H9 (cell line): ENCODE data around the gene MARCHF7. TPM values are rescaled to one million over a fixed set of nuclear protein-coding genes. Genes with fewer than 3 reads are reported as not detected.

ENCODE experiments used
- DNase-seq: peaks from one replicate; pipeline ENCODE4 v3.0.0-alpha.2; 2017
- H2AFZ ChIP-seq: one replicate; pipeline ENCODE4 v1.6.1; 2013; ENCODE audit warnings: mild to moderate bottlenecking, low read length, control low read depth, moderate library complexity
- H2AK5ac ChIP-seq: 2 replicates; pipeline ENCODE4 v1.6.1; 2013; ENCODE audit warnings: low read length, control low read depth, mixed read lengths; ENCODE audit not compliant: insufficient read length
- H2BK120ac ChIP-seq: one replicate; pipeline ENCODE4 v1.6.1; 2013; ENCODE audit warnings: low read depth, mild to moderate bottlenecking, low read length, control low read depth, inconsistent platforms; ENCODE audit not compliant: poor library complexity, severe bottlenecking
- H2BK12ac ChIP-seq: 2 replicates; pipeline ENCODE4 v1.6.1; 2013; ENCODE audit warnings: low read length, control low read depth, mixed read lengths, low read depth; ENCODE audit not compliant: insufficient read length
- H2BK15ac ChIP-seq: 2 replicates; pipeline ENCODE4 v1.6.1; 2013; ENCODE audit warnings: low read depth, low read length, control low read depth
- H2BK20ac ChIP-seq: one replicate; pipeline ENCODE4 v1.6.1; 2013; ENCODE audit warnings: low read depth, mild to moderate bottlenecking, low read length, control low read depth, inconsistent platforms; ENCODE audit not compliant: poor library complexity, severe bottlenecking
- H2BK5ac ChIP-seq: 2 replicates; pipeline ENCODE4 v1.6.1; 2013; ENCODE audit warnings: low read length, control low read depth, mixed read lengths; ENCODE audit not compliant: insufficient read length
- H3K14ac ChIP-seq: 2 replicates; pipeline ENCODE4 v1.6.1; 2013; ENCODE audit warnings: low read length, control low read depth; ENCODE audit not compliant: insufficient read depth
- H3K18ac ChIP-seq: 2 replicates; pipeline ENCODE4 v1.6.1; 2013; ENCODE audit warnings: low read depth, mild to moderate bottlenecking, mixed read lengths, low read length, control low read depth; ENCODE audit not compliant: insufficient read length
- H3K23ac ChIP-seq: 2 replicates; pipeline ENCODE4 v1.6.1; 2013; ENCODE audit warnings: low read length, control low read depth, mixed read lengths, low read depth; ENCODE audit not compliant: insufficient read length
- H3K23me2 ChIP-seq: 2 replicates; pipeline ENCODE4 v1.6.1; 2013; ENCODE audit warnings: low read depth, mild to moderate bottlenecking, mixed read lengths, low read length, control low read depth; ENCODE audit not compliant: insufficient read length, poor library complexity, severe bottlenecking
- H3K27ac ChIP-seq: 2 replicates; pipeline ENCODE4 v1.5.1; 2013; ENCODE audit warnings: low read length, control low read depth, mixed read lengths, low read depth; ENCODE audit not compliant: insufficient read length
- H3K27me3 ChIP-seq: 2 replicates; pipeline ENCODE4 v1.6.1; 2013; ENCODE audit warnings: low read length, control low read depth, inconsistent platforms; ENCODE audit not compliant: insufficient read depth
- H3K4ac ChIP-seq: 2 replicates; pipeline ENCODE4 v1.6.1; 2013; ENCODE audit warnings: low read depth, mild to moderate bottlenecking, control low read depth, inconsistent platforms, low read length, moderate library complexity
- H3K4me1 ChIP-seq: 2 replicates; pipeline ENCODE4 v1.6.1; 2013; ENCODE audit warnings: low read length, control low read depth, inconsistent platforms; ENCODE audit not compliant: insufficient read depth
- H3K4me2 ChIP-seq: 2 replicates; pipeline ENCODE4 v1.6.1; 2013; ENCODE audit warnings: low read length, control low read depth, mixed read lengths; ENCODE audit not compliant: insufficient read length, insufficient read depth
- H3K56ac ChIP-seq: 2 replicates; pipeline ENCODE4 v1.6.1; 2013; ENCODE audit warnings: low read depth, mild to moderate bottlenecking, mixed read lengths, low read length, control low read depth; ENCODE audit not compliant: insufficient read length
- H3K79me1 ChIP-seq: 2 replicates; pipeline ENCODE4 v1.6.1; 2013; ENCODE audit warnings: low read depth, mild to moderate bottlenecking, moderate library complexity, low read length, control low read depth, inconsistent platforms; ENCODE audit not compliant: insufficient read depth, poor library complexity, severe bottlenecking
- H3K79me2 ChIP-seq: 2 replicates; pipeline ENCODE4 v1.6.1; 2013; ENCODE audit warnings: low read length, control low read depth, inconsistent platforms; ENCODE audit not compliant: insufficient read depth
- H3K9ac ChIP-seq: 2 replicates; pipeline ENCODE4 v1.6.1; 2013; ENCODE audit warnings: low read length, control low read depth, mixed read lengths; ENCODE audit not compliant: insufficient read length; ENCODE audit errors: extremely low read depth
- H3K9me3 ChIP-seq: one replicate; pipeline ENCODE4 v1.6.1; 2013; ENCODE audit warnings: low read depth, low read length, inconsistent platforms; ENCODE audit not compliant: control insufficient read depth
- H3T11ph ChIP-seq: one replicate; pipeline ENCODE4 v1.6.1; 2013; ENCODE audit warnings: mild to moderate bottlenecking, low read length, control low read depth, inconsistent platforms
- H4K20me1 ChIP-seq: one replicate; pipeline ENCODE4 v1.6.1; 2013; ENCODE audit not compliant: control insufficient read depth, insufficient read length, insufficient read depth
- H4K5ac ChIP-seq: 2 replicates; pipeline ENCODE4 v1.6.1; 2013; ENCODE audit warnings: low read depth, mild to moderate bottlenecking, mixed read lengths, low read length, control low read depth; ENCODE audit not compliant: insufficient read length
- H4K8ac ChIP-seq: replicated peaks from 2 replicates; pipeline ENCODE4 v1.6.1; 2013; ENCODE audit warnings: low read length, control low read depth, mixed read lengths, low read depth; ENCODE audit not compliant: insufficient read length
- H4K91ac ChIP-seq: 2 replicates; pipeline ENCODE4 v1.6.1; 2013; ENCODE audit warnings: low read depth, mild to moderate bottlenecking, moderate library complexity, mixed read lengths, low read length, control low read depth; ENCODE audit not compliant: insufficient read length
- H3K27ac Mint-ChIP-seq, 3 experiments: 2 replicates in 2 of 3; 3 replicates in 1 of 3; pipeline ENCODE4 v1.8.0; 2020 to 2021; ENCODE audit warnings: mixed read lengths in 3 of 3, mild to moderate bottlenecking in 1 of 3, moderate library complexity in 1 of 3
- H3K27me3 Mint-ChIP-seq: 2 replicates; pipeline ENCODE4 v1.8.0; 2021; ENCODE audit warnings: low read depth, mild to moderate bottlenecking, moderate library complexity, mixed read lengths
- H3K36me3 Mint-ChIP-seq, 3 experiments: 2 replicates in 2 of 3; 3 replicates in 1 of 3; pipeline ENCODE4 v1.8.0; 2020 to 2021; ENCODE audit warnings: low read depth in 3 of 3, mixed read lengths in 3 of 3; ENCODE audit not compliant: insufficient read depth in 1 of 3
- H3K4me1 Mint-ChIP-seq, 2 experiments: 2 replicates each; pipeline ENCODE4 v1.8.0; 2020; ENCODE audit warnings: mixed read lengths in 2 of 2
- H3K4me3 Mint-ChIP-seq, 2 experiments: 2 replicates in 1 of 2; 3 replicates in 1 of 2; pipeline ENCODE4 v1.8.0; 2020 to 2021; ENCODE audit warnings: mild to moderate bottlenecking in 2 of 2, mixed read lengths in 2 of 2, moderate library complexity in 1 of 2
- H3K9me3 Mint-ChIP-seq, 2 experiments: 2 replicates in 1 of 2; 3 replicates in 1 of 2; pipeline ENCODE4 v1.8.0; 2020; ENCODE audit warnings: mild to moderate bottlenecking in 2 of 2, mixed read lengths in 2 of 2, moderate library complexity in 1 of 2
- WGBS: extraction: QIAGEN DNeasy Blood & Tissue Kit; methylation state at CpG from one replicate; pipeline ENCODE4 v1.1.7; 2013; ENCODE audit warnings: missing lambda C conversion rate, low lambda C conversion rate, mixed read lengths; ENCODE audit not compliant: insufficient read length; ENCODE audit errors: extremely low coverage; 5-methylcytosine and 5-hydroxymethylcytosine counted together
- total RNA-seq: library from RNA; stranded (reverse); gene quantifications from 2 replicates; pipeline ENCODE4 v1.2.1, GENCODE V29; 2021
- TF ChIP-seq, protein P1 (sequence below): fragments of 200-600 bp; sonication (generic); conservative IDR thresholded peaks from 3 replicates; pipeline ENCODE4 v1.8.0; 2021; ENCODE audit warnings: antibody characterized with exemption, mild to moderate bottlenecking

MARCHF7 gene
- total RNA-seq, 1 experiment from 2014 or later: 111 TPM

DNA sequence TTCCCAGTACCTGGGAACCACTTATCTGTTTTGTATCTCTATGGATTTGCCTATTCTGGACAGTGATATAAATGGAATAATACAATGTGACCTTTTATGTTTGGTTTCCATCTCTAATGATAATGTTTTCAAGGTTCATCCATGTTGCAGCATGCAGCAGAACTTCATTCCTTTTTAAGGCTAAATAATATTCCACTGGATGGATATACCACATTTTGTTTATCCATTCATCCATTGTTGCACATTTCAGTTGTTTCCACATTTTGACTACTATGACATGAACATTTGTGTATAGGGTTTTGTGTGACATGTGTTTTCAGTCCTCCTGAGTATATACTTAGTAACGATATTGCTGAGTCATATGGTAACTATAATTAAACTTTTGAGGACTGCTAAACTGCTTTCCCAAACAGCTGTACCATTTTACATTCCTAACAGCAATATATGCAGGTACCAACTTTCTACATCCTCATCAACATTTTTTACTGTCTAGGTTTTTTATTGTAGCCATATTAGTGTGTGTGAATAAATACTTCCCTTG lies 17.7 kb upstream of the MARCHF7 start:
- H4K5ac ChIP-seq: no peak overlapping the region
- H2BK15ac ChIP-seq: no peak overlapping the region
- H2BK12ac ChIP-seq: no peak overlapping the region
- H3K18ac ChIP-seq: no peak overlapping the region
- no peak overlapping the region for H3T11ph ChIP-seq
- Mint-ChIP-seq H3K36me3 (peaks cover 13 to 33% (median 18%) of the 10 kb centered on the region in 3 experiments; a peak in 6 of 7 replicates), H3K27ac (no peak overlapping the region), H3K9me3 (peaks cover 21 to 22% of the 10 kb centered on the region in 2 experiments), H3K4me1 (peaks cover 1 to 2% of the 10 kb centered on the region in 2 experiments), H3K4me3 (no peak overlapping the region), H3K27me3 (no peaks in the 10 kb centered on the region)
- no peak overlapping the region for H2BK20ac ChIP-seq
- no peak overlapping the region for H3K27ac ChIP-seq
- H4K8ac ChIP-seq: no peak overlapping the region
- no CpG with 5 or more reads among the region's 1 CpG for WGBS
- no peak overlapping the region for H3K56ac ChIP-seq
- no peak overlapping the region for H3K4me2 ChIP-seq
- DNase-seq: no peak
- TF ChIP-seq, protein P1, sequence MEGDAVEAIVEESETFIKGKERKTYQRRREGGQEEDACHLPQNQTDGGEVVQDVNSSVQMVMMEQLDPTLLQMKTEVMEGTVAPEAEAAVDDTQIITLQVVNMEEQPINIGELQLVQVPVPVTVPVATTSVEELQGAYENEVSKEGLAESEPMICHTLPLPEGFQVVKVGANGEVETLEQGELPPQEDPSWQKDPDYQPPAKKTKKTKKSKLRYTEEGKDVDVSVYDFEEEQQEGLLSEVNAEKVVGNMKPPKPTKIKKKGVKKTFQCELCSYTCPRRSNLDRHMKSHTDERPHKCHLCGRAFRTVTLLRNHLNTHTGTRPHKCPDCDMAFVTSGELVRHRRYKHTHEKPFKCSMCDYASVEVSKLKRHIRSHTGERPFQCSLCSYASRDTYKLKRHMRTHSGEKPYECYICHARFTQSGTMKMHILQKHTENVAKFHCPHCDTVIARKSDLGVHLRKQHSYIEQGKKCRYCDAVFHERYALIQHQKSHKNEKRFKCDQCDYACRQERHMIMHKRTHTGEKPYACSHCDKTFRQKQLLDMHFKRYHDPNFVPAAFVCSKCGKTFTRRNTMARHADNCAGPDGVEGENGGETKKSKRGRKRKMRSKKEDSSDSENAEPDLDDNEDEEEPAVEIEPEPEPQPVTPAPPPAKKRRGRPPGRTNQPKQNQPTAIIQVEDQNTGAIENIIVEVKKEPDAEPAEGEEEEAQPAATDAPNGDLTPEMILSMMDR: no peak
- H3K9ac ChIP-seq: no peak overlapping the region
- H4K20me1 ChIP-seq: no peaks in the 10 kb centered on the region
- no peak overlapping the region for H3K14ac ChIP-seq
- H2AK5ac ChIP-seq: no peak overlapping the region
- no peak overlapping the region for H3K4ac ChIP-seq
- H3K23me2 ChIP-seq: no peaks in the 10 kb centered on the region
- no peaks in the 10 kb centered on the region for H3K79me1 ChIP-seq
- no peak overlapping the region for H3K23ac ChIP-seq
- H2BK120ac ChIP-seq: no peak overlapping the region
- H4K91ac ChIP-seq: no peak overlapping the region
- no peaks in the 10 kb centered on the region for H3K79me2 ChIP-seq
- peaks cover 9% of the 10 kb centered on the region for H3K9me3 ChIP-seq
- H3K27me3 ChIP-seq: no peaks in the 10 kb centered on the region
- H3K4me1 ChIP-seq: no peaks in the 10 kb centered on the region
- no peak overlapping the region for H2BK5ac ChIP-seq
- no peak overlapping the region for H2AFZ ChIP-seq
